Lower leg skin (tissue), 3 donors: ENCODE measurements around the gene TMEM9B.

Source experiments
- CTCF ChIP-seq, 3 donors: fragments of 450-650 bp; IDR thresholded peaks; one replicate each; pipeline ENCODE4 v1.5.1; 2016; ENCODE audit warnings: antibody characterized with exemption in 3 of 3, mild to moderate bottlenecking in 3 of 3, moderate library complexity in 2 of 3
- POLR2A ChIP-seq, 2 donors: fragments of 450-650 bp; IDR thresholded peaks; one replicate each; pipeline ENCODE4 v1.6.1; 2016 to 2017; ENCODE audit warnings: antibody characterized with exemption in 2 of 2, mild to moderate bottlenecking in 1 of 2, moderate library complexity in 1 of 2

- TF ChIP-seq CTCF (IDR thresholded peaks at IDR 0.05) (no peak), POLR2A (IDR thresholded peaks at IDR 0.05) (no peak)
Observed at GRCh38 chr11:8922691-8923090, 41.6 kb downstream of the TMEM9B start.
